HCT116 (cell line): ENCODE data around the gene AP2S1.

Experiments
- POLR2A ChIP-seq: IDR thresholded peaks from 2 replicates; pipeline ENCODE4 v1.7.0; 2011; ENCODE audit warnings: borderline replicate concordance; ENCODE audit not compliant: insufficient read depth, insufficient read length; ENCODE audit errors: extremely low read depth
- ZNF274 ChIP-seq: fragments of 200-500 bp; sonication (Bioruptor generic); IDR thresholded peaks from 2 replicates; pipeline ENCODE4 v1.6.1; 2014; ENCODE audit warnings: mild to moderate bottlenecking, low read depth, low read length, inconsistent platforms

DNA sequence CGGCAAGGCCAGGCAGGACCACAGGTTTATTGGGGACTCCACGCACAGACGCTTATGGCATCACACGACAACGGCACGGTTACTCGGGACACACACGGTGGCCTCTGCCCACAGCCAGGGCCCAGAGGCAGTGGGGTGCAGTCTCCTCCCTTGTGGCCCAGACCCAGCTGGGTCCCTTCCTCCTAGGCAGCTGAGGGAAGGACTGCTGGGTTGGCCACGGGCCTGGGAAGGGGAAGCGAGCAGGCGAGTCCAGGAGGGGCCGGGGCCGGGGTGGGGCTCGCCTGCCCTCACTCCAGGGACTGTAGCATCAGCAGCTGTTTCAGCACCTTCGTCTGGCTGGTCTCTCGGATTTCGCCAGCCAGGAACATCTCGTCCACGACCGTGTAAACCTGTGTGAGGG lies 12.5 kb downstream of the AP2S1 start:
- TF ChIP-seq ZNF274 (no peak), POLR2A (no peak)
